Measurements from ENCODE around the gene ZFP1. TPM values are rescaled to one million over a fixed set of nuclear protein-coding genes. Genes with fewer than 3 reads are reported as not detected.

The ZFP1 gene
- total and polyA plus RNA-seq, 9 of the 15 experiments (the other 6 are each of a cell fraction or from before 2014, with no cell fraction given), result 2.6 to 14.7 (median 11.6) TPM

DNA sequence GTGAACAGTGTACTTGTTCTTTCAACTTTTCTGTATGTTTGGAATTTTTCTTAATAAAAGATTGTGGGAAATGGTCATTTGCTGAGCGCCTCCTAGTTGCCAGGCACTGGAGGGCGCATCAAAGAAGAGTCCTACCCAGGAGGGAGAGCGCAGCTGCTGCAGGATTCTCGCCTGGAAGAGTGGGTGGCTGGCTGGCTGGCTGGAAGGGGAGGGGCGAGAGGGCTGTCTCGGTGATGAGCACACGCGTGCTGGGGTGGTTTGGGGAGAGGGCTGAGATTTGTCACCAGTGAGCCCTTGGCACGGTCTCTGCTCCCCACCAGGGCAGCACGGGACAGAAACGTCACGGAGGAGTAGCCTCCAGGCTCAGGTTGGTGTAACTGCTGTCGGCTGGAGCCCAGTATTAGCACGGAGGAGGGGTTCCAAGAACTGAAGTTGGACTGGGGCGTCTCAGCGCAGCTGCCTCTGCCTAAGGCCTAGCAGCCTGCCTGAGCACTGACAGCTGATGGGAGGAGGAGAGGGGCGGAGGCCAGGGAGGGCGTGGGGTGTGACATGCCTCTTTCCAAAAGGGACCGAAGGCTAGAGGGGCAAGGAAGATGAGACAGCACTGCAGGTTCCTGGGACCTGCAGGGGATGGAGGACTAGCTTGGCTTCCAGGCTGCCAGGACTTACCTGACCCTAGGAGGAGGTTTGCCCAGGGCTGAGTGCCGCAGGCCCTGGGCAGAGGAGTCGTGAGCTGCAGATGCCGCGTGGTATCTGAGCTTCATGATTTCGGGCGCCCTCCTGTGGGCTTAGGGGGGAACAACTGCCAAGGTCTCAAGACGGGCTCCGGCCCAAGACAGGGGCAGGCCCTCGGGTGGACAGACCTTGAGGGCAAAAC lies 37.4 kb upstream of the ZFP1 start (continued):
- 0 out of 2 replicates have a peak, but pooled peaks have one; percentile 32 for TF ChIP-seq ZC3H11A (IDR thresholded peaks at IDR 0.05; ENCODE audit: low read depth, low read length)
- TF ChIP-seq MYNN (IDR thresholded peaks at IDR 0.05), result peak; percentile 50; the same call in 1 of the 2 replicates
- TF ChIP-seq MYNN (CRISPR knock-in tag; IDR thresholded peaks at IDR 0.05), result no peak
- TF ChIP-seq ZNF175 (CRISPR knock-in tag; IDR thresholded peaks at IDR 0.05; ENCODE audit: low read depth), result no peak
- peak; percentile 9; the same call in 1 of the 2 replicates for TF ChIP-seq ZNF316 (IDR thresholded peaks at IDR 0.05)
- peak; percentile 39 for TF ChIP-seq RBM39 (optimal IDR thresholded peaks at IDR 0.05; ENCODE audit: low read depth, low read length)
- no peak for TF ChIP-seq NFIX (CRISPR knock-in tag; IDR thresholded peaks at IDR 0.05; ENCODE audit: low read depth)
- TF ChIP-seq YY1 (IDR thresholded peaks at IDR 0.05; ENCODE audit: borderline replicate concordance in 1 of 3, control insufficient read depth in 1 of 3, extremely low read depth in 1 of 3, insufficient read depth in 3 of 3, insufficient read length in 1 of 3, insufficient replicate concordance in 2 of 3, low read depth in 1 of 3, low read length in 2 of 3), result peak in 1 of 3 experiments; percentile 27
- TF ChIP-seq HNRNPUL1 (IDR thresholded peaks at IDR 0.05; ENCODE audit: low read length), result no peak
- peak; percentile 65 for TF ChIP-seq EGR1 (conservative IDR thresholded peaks at IDR 0.05)
- TF ChIP-seq CTBP1 (IDR thresholded peaks at IDR 0.05; ENCODE audit: borderline replicate concordance), result peak; percentile 94
- peak; percentile 75; the same call in 1 of the 2 replicates for TF ChIP-seq XRCC5 (IDR thresholded peaks at IDR 0.05; ENCODE audit: low read depth, low read length)
- no peak for TF ChIP-seq ZNF586 (CRISPR knock-in tag; conservative IDR thresholded peaks at IDR 0.05)
- TF ChIP-seq, protein P1, sequence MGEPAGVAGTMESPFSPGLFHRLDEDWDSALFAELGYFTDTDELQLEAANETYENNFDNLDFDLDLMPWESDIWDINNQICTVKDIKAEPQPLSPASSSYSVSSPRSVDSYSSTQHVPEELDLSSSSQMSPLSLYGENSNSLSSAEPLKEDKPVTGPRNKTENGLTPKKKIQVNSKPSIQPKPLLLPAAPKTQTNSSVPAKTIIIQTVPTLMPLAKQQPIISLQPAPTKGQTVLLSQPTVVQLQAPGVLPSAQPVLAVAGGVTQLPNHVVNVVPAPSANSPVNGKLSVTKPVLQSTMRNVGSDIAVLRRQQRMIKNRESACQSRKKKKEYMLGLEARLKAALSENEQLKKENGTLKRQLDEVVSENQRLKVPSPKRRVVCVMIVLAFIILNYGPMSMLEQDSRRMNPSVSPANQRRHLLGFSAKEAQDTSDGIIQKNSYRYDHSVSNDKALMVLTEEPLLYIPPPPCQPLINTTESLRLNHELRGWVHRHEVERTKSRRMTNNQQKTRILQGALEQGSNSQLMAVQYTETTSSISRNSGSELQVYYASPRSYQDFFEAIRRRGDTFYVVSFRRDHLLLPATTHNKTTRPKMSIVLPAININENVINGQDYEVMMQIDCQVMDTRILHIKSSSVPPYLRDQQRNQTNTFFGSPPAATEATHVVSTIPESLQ (CRISPR knock-in tag; IDR thresholded peaks at IDR 0.05), result no peak
- TF ChIP-seq, protein P2, sequence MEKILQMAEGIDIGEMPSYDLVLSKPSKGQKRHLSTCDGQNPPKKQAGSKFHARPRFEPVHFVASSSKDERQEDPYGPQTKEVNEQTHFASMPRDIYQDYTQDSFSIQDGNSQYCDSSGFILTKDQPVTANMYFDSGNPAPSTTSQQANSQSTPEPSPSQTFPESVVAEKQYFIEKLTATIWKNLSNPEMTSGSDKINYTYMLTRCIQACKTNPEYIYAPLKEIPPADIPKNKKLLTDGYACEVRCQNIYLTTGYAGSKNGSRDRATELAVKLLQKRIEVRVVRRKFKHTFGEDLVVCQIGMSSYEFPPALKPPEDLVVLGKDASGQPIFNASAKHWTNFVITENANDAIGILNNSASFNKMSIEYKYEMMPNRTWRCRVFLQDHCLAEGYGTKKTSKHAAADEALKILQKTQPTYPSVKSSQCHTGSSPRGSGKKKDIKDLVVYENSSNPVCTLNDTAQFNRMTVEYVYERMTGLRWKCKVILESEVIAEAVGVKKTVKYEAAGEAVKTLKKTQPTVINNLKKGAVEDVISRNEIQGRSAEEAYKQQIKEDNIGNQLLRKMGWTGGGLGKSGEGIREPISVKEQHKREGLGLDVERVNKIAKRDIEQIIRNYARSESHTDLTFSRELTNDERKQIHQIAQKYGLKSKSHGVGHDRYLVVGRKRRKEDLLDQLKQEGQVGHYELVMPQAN (IDR thresholded peaks at IDR 0.05; ENCODE audit: borderline replicate concordance), result peak; percentile 97
- peak; percentile 38; the same call in 1 of the 2 replicates for TF ChIP-seq RBFOX2 (IDR thresholded peaks at IDR 0.05; ENCODE audit: low read depth, low read length)
- TF ChIP-seq, protein P3, sequence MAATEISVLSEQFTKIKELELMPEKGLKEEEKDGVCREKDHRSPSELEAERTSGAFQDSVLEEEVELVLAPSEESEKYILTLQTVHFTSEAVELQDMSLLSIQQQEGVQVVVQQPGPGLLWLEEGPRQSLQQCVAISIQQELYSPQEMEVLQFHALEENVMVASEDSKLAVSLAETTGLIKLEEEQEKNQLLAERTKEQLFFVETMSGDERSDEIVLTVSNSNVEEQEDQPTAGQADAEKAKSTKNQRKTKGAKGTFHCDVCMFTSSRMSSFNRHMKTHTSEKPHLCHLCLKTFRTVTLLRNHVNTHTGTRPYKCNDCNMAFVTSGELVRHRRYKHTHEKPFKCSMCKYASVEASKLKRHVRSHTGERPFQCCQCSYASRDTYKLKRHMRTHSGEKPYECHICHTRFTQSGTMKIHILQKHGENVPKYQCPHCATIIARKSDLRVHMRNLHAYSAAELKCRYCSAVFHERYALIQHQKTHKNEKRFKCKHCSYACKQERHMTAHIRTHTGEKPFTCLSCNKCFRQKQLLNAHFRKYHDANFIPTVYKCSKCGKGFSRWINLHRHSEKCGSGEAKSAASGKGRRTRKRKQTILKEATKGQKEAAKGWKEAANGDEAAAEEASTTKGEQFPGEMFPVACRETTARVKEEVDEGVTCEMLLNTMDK (IDR thresholded peaks at IDR 0.05; ENCODE audit: borderline replicate concordance, insufficient read depth, low read depth, low read length, poor library complexity, severe bottlenecking), result peak; percentile 46
- 0 out of 2 replicates have a peak, but pooled peaks have one; percentile 44 for TF ChIP-seq LARP7 (IDR thresholded peaks at IDR 0.05)
- peak; percentile 40 for TF ChIP-seq EP300 (IDR thresholded peaks at IDR 0.05; ENCODE audit: low read length)
- no peak for TF ChIP-seq ATF1 (CRISPR knock-in tag; IDR thresholded peaks at IDR 0.05)
- peak; percentile 75 for TF ChIP-seq ATF1 (tag; IDR thresholded peaks at IDR 0.05)
- TF ChIP-seq BHLHE40 (IDR thresholded peaks at IDR 0.05; ENCODE audit: low read length), result peak; percentile 51

Measured in K562 (cell line).